Endothelial cell of umbilical vein (primary cell): ENCODE results near the gene FKBP6.

Source experiments
- EZH2 ChIP-seq: IDR thresholded peaks from 2 replicates; pipeline ENCODE4 v1.6.1; 2012; ENCODE audit warnings: borderline replicate concordance, low read depth, mild to moderate bottlenecking, moderate library complexity, low read length, inconsistent platforms; ENCODE audit not compliant: severe bottlenecking
- FOS ChIP-seq: IDR thresholded peaks from 2 replicates; pipeline ENCODE4 v1.6.1; 2011; ENCODE audit warnings: mild to moderate bottlenecking, low read length, moderate library complexity, borderline replicate concordance; ENCODE audit not compliant: insufficient read depth
- MYC ChIP-seq: IDR thresholded peaks from one replicate; pipeline ENCODE4 v1.6.1; 2011; ENCODE audit warnings: mild to moderate bottlenecking, low read depth, low read length
- POLR2A ChIP-seq: IDR thresholded peaks from 2 replicates; pipeline ENCODE4 v1.6.1; 2012; ENCODE audit warnings: low read depth, mild to moderate bottlenecking, control low read depth, low read length
- POLR2AphosphoS5 ChIP-seq: IDR thresholded peaks from 2 replicates; pipeline ENCODE4 v1.6.1; 2012; ENCODE audit warnings: low read depth, mild to moderate bottlenecking, control low read depth, low read length, moderate library complexity; ENCODE audit not compliant: insufficient read depth
- TF ChIP-seq, protein P1 (sequence below), 2 donors: IDR thresholded peaks; 1 replicate in 1 of 2; 2 replicates in 1 of 2; pipeline ENCODE4 v1.5.1; 2011; ENCODE audit warnings: low read length in 2 of 2, mild to moderate bottlenecking in 2 of 2, moderate library complexity in 2 of 2, control low read depth in 1 of 2, inconsistent platforms in 1 of 2, low read depth in 1 of 2; ENCODE audit not compliant: insufficient read depth in 1 of 2; ENCODE audit errors: extremely low read depth in 1 of 2
- TF ChIP-seq, protein P2 (sequence below): IDR thresholded peaks from 2 replicates; pipeline ENCODE4 v1.6.1; 2011; ENCODE audit not compliant: insufficient read depth, insufficient read length

DNA sequence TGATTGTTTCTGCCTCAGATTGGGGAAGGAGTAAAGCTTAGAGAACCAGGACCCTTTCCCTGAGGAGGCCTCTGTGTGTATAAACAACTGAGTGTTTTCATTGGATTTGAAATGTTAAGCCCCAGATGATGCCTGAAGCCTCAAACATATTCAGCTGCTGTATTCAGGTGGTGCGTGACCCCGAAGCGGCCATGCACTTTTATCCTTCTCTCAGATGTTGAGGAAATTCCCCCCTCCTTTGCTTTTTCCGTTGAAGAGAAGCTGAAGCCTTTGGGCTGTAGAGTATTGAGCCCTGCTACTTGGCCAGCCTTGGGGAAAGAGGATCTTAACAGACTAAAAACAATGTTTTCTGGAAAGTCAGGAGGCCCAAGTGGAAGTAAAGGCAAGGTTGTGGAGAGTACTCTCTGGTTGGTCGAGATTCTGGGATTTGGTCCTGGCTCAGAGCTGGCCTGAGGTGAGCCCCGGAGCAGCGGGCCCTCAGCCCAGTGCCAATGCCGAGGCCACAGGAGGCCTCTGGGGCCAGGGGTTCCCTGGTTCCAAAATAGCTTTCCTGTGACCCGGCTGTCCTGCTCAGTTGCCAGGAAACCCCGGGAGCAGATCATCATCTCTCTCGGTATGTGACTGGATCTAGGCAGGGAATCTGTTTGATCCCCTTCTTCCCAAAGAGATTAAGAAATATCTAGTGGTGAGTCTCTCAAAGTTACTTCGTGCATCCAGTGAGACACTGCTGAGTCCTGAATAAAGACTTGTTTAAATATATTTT lies 22.5 kb downstream of the FKBP6 start:
- TF ChIP-seq, protein P1, sequence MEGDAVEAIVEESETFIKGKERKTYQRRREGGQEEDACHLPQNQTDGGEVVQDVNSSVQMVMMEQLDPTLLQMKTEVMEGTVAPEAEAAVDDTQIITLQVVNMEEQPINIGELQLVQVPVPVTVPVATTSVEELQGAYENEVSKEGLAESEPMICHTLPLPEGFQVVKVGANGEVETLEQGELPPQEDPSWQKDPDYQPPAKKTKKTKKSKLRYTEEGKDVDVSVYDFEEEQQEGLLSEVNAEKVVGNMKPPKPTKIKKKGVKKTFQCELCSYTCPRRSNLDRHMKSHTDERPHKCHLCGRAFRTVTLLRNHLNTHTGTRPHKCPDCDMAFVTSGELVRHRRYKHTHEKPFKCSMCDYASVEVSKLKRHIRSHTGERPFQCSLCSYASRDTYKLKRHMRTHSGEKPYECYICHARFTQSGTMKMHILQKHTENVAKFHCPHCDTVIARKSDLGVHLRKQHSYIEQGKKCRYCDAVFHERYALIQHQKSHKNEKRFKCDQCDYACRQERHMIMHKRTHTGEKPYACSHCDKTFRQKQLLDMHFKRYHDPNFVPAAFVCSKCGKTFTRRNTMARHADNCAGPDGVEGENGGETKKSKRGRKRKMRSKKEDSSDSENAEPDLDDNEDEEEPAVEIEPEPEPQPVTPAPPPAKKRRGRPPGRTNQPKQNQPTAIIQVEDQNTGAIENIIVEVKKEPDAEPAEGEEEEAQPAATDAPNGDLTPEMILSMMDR (IDR thresholded peaks at IDR 0.05; ENCODE audit: extremely low read depth in 1 of 2, insufficient read depth in 1 of 2, low read depth in 1 of 2, low read length in 2 of 2): no peak
- TF ChIP-seq POLR2A: no peak
- no peak for TF ChIP-seq EZH2
- TF ChIP-seq FOS: no peak
- TF ChIP-seq, protein P2, sequence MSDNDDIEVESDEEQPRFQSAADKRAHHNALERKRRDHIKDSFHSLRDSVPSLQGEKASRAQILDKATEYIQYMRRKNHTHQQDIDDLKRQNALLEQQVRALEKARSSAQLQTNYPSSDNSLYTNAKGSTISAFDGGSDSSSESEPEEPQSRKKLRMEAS: no peak
- TF ChIP-seq MYC: no peak
- TF ChIP-seq POLR2AphosphoS5: no peak
